ENCODE measurements around the gene HOXA7. TPM values are rescaled to one million over a fixed set of nuclear protein-coding genes. Genes with fewer than 3 reads are reported as not detected.

Gene HOXA7
- total and polyA plus RNA-seq, 4 experiments from 2014 or later: not detected

GRCh38 chr7:27150568-27151340 lies 5.7 kb downstream of the HOXA7 start:
- H3K4me1 Mint-ChIP-seq: peaks cover 24 to 61% (median 43%) of the 10 kb centered on the region in 4 donors
- Histone ChIP-seq H3K36me3 (ENCODE audit: insufficient read depth, low read length) (no peaks in the 10 kb centered on the region), H3K27me3 (ENCODE audit: insufficient read depth, low read length) (peaks cover 93% of the 10 kb centered on the region), H3K9me3 (ENCODE audit: control insufficient read depth in 1 of 2, low read length in 2 of 2) (no peaks in the 10 kb centered on the region), H3K4me3 (ENCODE audit: low read length in 2 of 2) (peak overlapping the region in 1 of 2 donors; percentile 36), H3K4me1 (ENCODE audit: insufficient read depth, low read length) (peaks cover 42% of the 10 kb centered on the region), H3K27ac (ENCODE audit: low read depth, low read length) (no peak overlapping the region)
- peaks cover 0 to 16% (median 0%) of the 10 kb centered on the region in 8 donors for H3K9me3 Mint-ChIP-seq
- peak overlapping the region in 2 of 7 donors; percentile 48 to 69 for H3K27ac Mint-ChIP-seq
- POLR2A ChIA-PET (ENCODE audit: partially characterized antibody): interaction anchor here (1.0 to 1.1 kb wide), 2 partner anchors 20 to 42 kb away, joined by 3 to 4 read pairs; partner anchors contain the start of gene HOXA4
- H3K27me3 Mint-ChIP-seq: peaks cover 78 to 81% of the 10 kb centered on the region in 2 donors
- CTCF ChIA-PET (ENCODE audit: partially characterized antibody): interaction anchor here (0.8 to 5.0 kb wide), 20 partner anchors 8 to 1295 kb away, joined by 3 to 66 read pairs (median 4); no protein-coding TSS in a partner anchor
- H3K4me3 Mint-ChIP-seq: peak overlapping the region; percentile 74 to 92 (median 83)
- DNase-seq: peak; percentile 57 to 68 (median 65)
- intact Hi-C loops (cut with micrococcal nuclease): loop anchor here (1.0 to 5.0 kb wide), 2 partner anchors 11 to 1898 kb away; no protein-coding TSS in a partner anchor
- no peaks in the 10 kb centered on the region for H3K36me3 Mint-ChIP-seq

- ChIA-PET POLR2A (ENCODE audit: partially characterized antibody) (interaction anchor here (0.9 to 1.1 kb wide), 3 partner anchors 16 to 43 kb away, joined by 3 to 4 read pairs (median 3); partner anchors contain the start of gene HOXA4), CTCF (ENCODE audit: partially characterized antibody) (interaction anchor here (0.8 to 5.0 kb wide), 18 partner anchors 9 to 1294 kb away, joined by 3 to 66 read pairs (median 5); no protein-coding TSS in a partner anchor)
- Mint-ChIP-seq H3K27me3 (peaks cover 71 to 78% of the 10 kb centered on the region in 2 donors), H3K27ac (peak overlapping the region in 1 of 7 donors; percentile 64), H3K36me3 (no peaks in the 10 kb centered on the region), H3K9me3 (peaks cover 0 to 8% (median 0%) of the 10 kb centered on the region in 8 donors), H3K4me3 (peak overlapping the region in 5 of 8 donors; percentile 39 to 83 (median 46)), H3K4me1 (peaks cover 20 to 53% (median 37%) of the 10 kb centered on the region in 4 donors)
- Histone ChIP-seq H3K9me3 (ENCODE audit: control insufficient read depth in 1 of 2, low read length in 2 of 2) (no peaks in the 10 kb centered on the region), H3K4me3 (ENCODE audit: low read length in 2 of 2) (no peak overlapping the region), H3K27me3 (ENCODE audit: insufficient read depth, low read length) (peaks cover 85% of the 10 kb centered on the region), H3K36me3 (ENCODE audit: insufficient read depth, low read length) (no peaks in the 10 kb centered on the region), H3K4me1 (ENCODE audit: insufficient read depth, low read length) (peaks cover 35% of the 10 kb centered on the region), H3K27ac (ENCODE audit: low read depth, low read length) (no peak overlapping the region)
- peak in 1 of 5 donors; percentile 29 for DNase-seq
- intact Hi-C loops (cut with micrococcal nuclease): loop anchor here (5.0 kb wide), 2 partner anchors 118 to 1898 kb away; no protein-coding TSS in a partner anchor
These were observed 6.5 kb downstream of the HOXA7 start for GRCh38 chr7:27149842-27150567.

- Mint-ChIP-seq H3K27me3 (peaks cover 62 to 72% of the 10 kb centered on the region in 2 donors), H3K4me1 (peaks cover 17 to 43% (median 31%) of the 10 kb centered on the region in 4 donors), H3K36me3 (no peaks in the 10 kb centered on the region), H3K27ac (peak overlapping the region in 2 of 7 donors; percentile 57 to 64), H3K4me3 (peak overlapping the region in 1 of 8 donors; percentile 67), H3K9me3 (peaks cover 0 to 2% (median 0%) of the 10 kb centered on the region in 8 donors)
- H3K4me3 ChIP-seq (ENCODE audit: low read length in 2 of 2): no peak overlapping the region
- peaks cover 75% of the 10 kb centered on the region for H3K27me3 ChIP-seq (ENCODE audit: insufficient read depth, low read length)
- ChIA-PET CTCF (ENCODE audit: partially characterized antibody) (interaction anchor here (0.8 to 5.0 kb wide), 13 partner anchors 8 to 1257 kb away, joined by 3 to 66 read pairs (median 6); no protein-coding TSS in a partner anchor), POLR2A (ENCODE audit: partially characterized antibody) (interaction anchor here (0.9 kb wide), 1 partner anchor 17 kb away, joined by 3 read pairs; no protein-coding TSS in a partner anchor)
- intact Hi-C loops (cut with micrococcal nuclease): loop anchor here (5.0 kb wide), 1 partner anchor 117 kb away; no protein-coding TSS in a partner anchor
- no peak for DNase-seq
- no peak overlapping the region for H3K27ac ChIP-seq (ENCODE audit: low read depth, low read length)
- H3K9me3 ChIP-seq (ENCODE audit: control insufficient read depth in 1 of 2, low read length in 2 of 2): no peaks in the 10 kb centered on the region
- H3K4me1 ChIP-seq (ENCODE audit: insufficient read depth, low read length): peaks cover 26% of the 10 kb centered on the region
- H3K36me3 ChIP-seq (ENCODE audit: insufficient read depth, low read length): no peaks in the 10 kb centered on the region
These were observed 7.5 kb downstream of the HOXA7 start for GRCh38 chr7:27148756-27149641.

- H3K4me3 ChIP-seq (ENCODE audit: low read length in 2 of 2): no peak overlapping the region
- CTCF ChIA-PET (ENCODE audit: partially characterized antibody): interaction anchor here (1.5 to 5.0 kb wide), 3 partner anchors 9 to 14 kb away, joined by 3 to 66 read pairs (median 4); no protein-coding TSS in a partner anchor
- no peak overlapping the region for H3K27ac ChIP-seq (ENCODE audit: low read depth, low read length)
- DNase-seq: peak in 1 of 5 donors; percentile 33
- H3K27me3 ChIP-seq (ENCODE audit: insufficient read depth, low read length): peaks cover 67% of the 10 kb centered on the region
- Mint-ChIP-seq H3K27me3 (peaks cover 54 to 64% of the 10 kb centered on the region in 2 donors), H3K4me3 (peak overlapping the region in 7 of 8 donors; percentile 45 to 76 (median 67)), H3K4me1 (peaks cover 15 to 37% (median 29%) of the 10 kb centered on the region in 4 donors), H3K36me3 (no peaks in the 10 kb centered on the region), H3K9me3 (peaks cover 0 to 2% (median 0%) of the 10 kb centered on the region in 8 donors), H3K27ac (no peak overlapping the region)
- intact Hi-C loops (cut with micrococcal nuclease): loop anchor here (5.0 kb wide), 1 partner anchor 116 kb away; no protein-coding TSS in a partner anchor
- peaks cover 26% of the 10 kb centered on the region for H3K4me1 ChIP-seq (ENCODE audit: insufficient read depth, low read length)
- POLR2A ChIA-PET (ENCODE audit: partially characterized antibody): no interaction called here
- H3K36me3 ChIP-seq (ENCODE audit: insufficient read depth, low read length): no peaks in the 10 kb centered on the region
- no peaks in the 10 kb centered on the region for H3K9me3 ChIP-seq (ENCODE audit: control insufficient read depth in 1 of 2, low read length in 2 of 2)
These were observed 8.3 kb downstream of the HOXA7 start for GRCh38 chr7:27148031-27148755.

- no peaks in the 10 kb centered on the region for H3K36me3 Mint-ChIP-seq
- Histone ChIP-seq H3K36me3 (ENCODE audit: insufficient read depth, low read length) (no peaks in the 10 kb centered on the region), H3K9me3 (ENCODE audit: control insufficient read depth in 1 of 2, low read length in 2 of 2) (no peaks in the 10 kb centered on the region), H3K4me3 (ENCODE audit: low read length in 2 of 2) (no peak within 1 kb of the TSS), H3K4me1 (ENCODE audit: insufficient read depth, low read length) (peaks cover 23% of the 10 kb centered on the region), H3K27ac (ENCODE audit: low read depth, low read length) (no peak within 1 kb of the TSS), H3K27me3 (ENCODE audit: insufficient read depth, low read length) (peaks cover 59% of the 10 kb centered on the region)
- DNase-seq: no peak
- H3K9me3 Mint-ChIP-seq: peaks cover 0 to 2% (median 0%) of the 10 kb centered on the region in 8 donors
- POLR2A ChIA-PET (ENCODE audit: partially characterized antibody): no interaction called here
- H3K27me3 Mint-ChIP-seq: peaks cover 50 to 58% of the 10 kb centered on the region in 2 donors
- peaks cover 15 to 35% (median 26%) of the 10 kb centered on the region in 4 donors for H3K4me1 Mint-ChIP-seq
- intact Hi-C loops (cut with micrococcal nuclease): loop anchor here (5.0 kb wide), 1 partner anchor 115 kb away; no protein-coding TSS in a partner anchor
- H3K27ac Mint-ChIP-seq: peak within 1 kb of the TSS in 2 of 7 donors; percentile 23 to 73
- H3K4me3 Mint-ChIP-seq: peak within 1 kb of the TSS in 7 of 8 donors; percentile 48 to 76 (median 67)
- CTCF ChIA-PET (ENCODE audit: partially characterized antibody): interaction anchor here (1.5 to 1.8 kb wide), 2 partner anchors 10 to 12 kb away, joined by 3 to 4 read pairs; no protein-coding TSS in a partner anchor
These were observed 9.1 kb downstream of the HOXA7 start, which contains the start of gene HOXA6 for GRCh38 chr7:27147199-27148030. HOXA6 (minus strand) TSS chr7:27147774; CDS start chr7:27147749, 25 bp downstream.

Data from CD4-positive, alpha-beta memory T cell (primary cell).